GM18507 (cell line): Measurements from ENCODE around the gene B4GALNT2.
A peak's percentile ranks its signal among the peaks of the same experiment; 100 is the strongest.
"Not testable (repeated sequence)": the region's sequence is repeated elsewhere in the genome, so short reads cannot be mapped to it uniquely, and the experiment has no call there.

Source experiments
- DNase-seq: peaks from one replicate; pipeline ENCODE4 v3.0.0; 2011; ENCODE audit warnings: low read depth; ENCODE audit not compliant: insufficient read length; ENCODE audit errors: extremely low spot score
- FAIRE-seq: peaks from 2 replicates; lab custom pipeline; 2011; peaks lifted over from hg19 to GRCh38; lab: Jason Lieb, UNC

The B4GALNT2 gene

DNA sequence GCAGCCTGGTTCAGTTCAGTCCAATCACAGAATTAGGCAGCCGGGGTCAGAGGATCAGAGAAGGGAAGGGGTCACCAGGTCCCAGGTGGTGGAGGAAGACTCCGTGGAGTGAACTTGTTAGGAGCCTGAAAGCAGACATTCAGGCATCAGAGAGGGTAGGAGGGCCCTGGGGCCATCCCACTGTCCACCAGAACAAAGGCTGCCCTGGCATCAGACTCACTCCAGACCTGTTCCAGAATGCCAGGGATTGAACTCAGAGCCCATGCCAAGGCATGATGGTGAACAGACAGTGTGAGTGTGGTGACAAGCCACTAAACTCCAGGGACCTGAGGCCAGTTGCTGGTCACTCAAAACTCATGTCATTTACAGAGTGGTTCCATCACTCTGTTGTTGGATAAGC, 37.6 kb downstream of the B4GALNT2 start:
- FAIRE-seq (no peak), DNase-seq (no peak)

DNA sequence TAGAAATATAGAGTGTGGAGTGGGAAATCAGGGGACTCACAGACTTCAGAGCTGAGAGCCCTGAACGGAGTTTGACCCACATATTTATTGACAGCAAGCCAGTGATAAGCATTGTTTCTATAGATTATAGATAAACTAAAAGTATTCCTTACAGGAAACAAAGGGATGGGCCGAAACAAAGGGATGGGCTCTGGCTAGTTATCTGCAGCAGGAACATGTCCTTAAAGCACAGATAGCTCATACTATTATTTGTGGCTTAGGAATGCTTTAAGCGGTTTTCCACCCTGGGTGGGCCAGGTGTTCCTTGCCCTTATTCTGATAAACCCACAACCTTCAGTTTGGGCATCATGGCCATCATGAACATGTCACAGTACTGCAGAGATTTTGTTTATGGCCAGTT, 38.1 kb downstream of the B4GALNT2 start:
- not testable (repeated sequence) for FAIRE-seq

DNA sequence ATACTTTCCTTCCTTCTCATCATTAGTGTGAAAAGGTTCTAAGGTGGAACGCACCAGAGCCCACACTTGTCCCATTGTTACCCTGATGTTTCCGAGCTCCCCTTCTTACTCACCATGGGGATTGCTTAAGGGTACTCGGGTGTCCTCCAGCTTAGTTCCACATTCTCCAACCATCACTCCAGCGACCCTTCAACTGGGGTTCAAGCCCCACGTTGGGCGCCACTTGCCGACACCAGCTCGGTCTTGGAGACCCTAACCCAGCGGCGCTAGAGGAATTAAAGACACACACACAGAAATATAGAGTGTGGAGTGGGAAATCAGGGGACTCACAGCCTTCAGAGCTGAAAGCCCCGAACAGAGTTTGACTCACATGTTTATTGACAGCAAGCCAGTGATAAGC, 43.4 kb downstream of the B4GALNT2 start:
- not testable (repeated sequence) for FAIRE-seq, DNase-seq

More for the DNA sequence above, 38.1 kb downstream of the B4GALNT2 start:
- not testable (repeated sequence) for DNase-seq

DNA sequence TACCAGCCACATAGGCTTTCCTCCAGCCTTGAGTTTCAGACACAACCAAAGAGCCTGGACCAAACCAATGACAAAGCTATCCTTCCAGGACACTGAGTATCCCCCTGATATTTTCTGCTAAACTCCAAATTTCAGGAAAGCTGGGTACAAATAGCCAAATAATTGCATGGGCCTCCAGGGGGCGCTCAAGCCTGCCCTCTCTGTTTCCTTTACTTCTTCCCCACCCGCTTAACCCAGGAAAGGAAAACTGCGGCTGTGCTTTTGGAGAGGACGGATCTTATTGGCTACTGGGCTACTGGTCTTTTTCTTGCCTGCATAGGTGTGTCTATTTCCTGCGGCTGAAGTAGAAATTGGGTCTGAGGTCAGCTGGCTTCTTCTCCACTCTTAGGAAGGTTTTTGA, 47.7 kb downstream of the B4GALNT2 start:
- FAIRE-seq: peak; percentile 83
- DNase-seq: no peak

DNA sequence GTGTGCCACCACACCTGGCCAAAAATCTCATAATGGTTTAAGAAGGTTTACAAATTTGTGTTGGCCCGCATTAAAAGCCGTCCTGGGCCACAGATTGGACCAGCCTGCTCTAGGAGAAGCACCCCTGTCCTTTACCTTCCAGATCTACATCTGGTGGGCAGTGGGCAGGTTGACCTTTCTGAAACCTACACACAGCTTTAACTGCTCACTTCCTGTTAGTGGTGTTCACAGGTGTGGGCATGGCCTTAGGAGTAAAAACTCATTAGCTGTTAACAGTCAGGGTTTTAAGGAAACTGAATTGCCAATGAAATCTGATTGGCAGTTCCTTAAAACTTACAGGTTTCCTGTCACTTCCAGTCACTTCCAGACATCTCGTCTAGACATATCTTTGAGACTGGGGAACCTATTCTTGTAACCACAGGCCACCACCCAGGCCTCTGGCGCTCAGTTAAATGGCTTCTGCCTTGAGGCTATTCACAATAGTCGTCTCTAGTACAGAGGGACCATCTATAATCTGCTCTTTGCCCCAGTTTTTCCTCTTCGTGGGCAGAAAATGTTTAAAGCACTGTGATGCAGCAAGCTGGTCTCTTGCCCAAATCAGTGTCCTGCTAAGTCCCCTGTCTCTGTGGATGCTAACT, 48.5 kb downstream of the B4GALNT2 start:
- no peak for DNase-seq
- no peak for FAIRE-seq

DNA sequence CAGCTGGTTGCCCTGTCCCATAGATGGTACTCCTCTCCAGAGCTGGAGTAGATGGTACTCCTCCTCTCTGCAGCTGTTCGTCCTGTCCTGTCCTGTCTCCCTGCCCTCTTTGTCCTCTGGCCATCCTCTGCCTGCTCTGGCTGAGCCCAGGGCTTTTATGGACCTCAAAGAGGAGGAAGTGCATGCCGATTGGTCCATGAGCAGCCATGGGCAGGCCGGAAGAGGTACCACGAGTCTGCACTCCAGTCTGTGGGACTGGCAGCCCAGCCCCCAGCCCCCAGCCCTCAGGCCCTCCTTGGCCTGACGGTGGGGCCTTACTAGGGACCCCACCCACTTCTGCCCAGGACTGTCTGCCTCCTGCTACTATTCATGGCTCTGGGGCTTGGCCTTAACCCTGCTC, 50.8 kb downstream of the B4GALNT2 start:
- FAIRE-seq (no peak), DNase-seq (no peak)

DNA sequence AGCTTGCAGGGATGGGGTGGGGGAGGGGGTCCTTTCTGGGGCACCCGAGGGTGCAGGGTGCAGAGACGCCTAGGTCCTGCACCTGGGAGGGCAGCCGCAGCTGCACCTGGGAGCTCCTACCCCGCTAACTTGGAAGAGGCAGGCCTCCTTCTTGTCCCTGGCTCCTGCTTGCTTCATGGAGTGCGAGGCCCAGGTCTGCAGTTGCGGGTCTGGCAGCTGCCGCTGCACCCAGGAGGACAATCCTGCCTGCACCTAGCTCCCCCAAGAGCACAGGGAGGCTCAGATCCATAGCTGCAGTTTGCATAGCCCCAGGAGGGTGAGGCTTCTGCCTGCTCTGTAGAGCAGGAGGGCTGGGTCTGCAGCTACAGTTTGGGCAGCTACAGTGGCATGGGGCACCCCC, 51.2 kb downstream of the B4GALNT2 start:
- no peak for FAIRE-seq

DNA sequence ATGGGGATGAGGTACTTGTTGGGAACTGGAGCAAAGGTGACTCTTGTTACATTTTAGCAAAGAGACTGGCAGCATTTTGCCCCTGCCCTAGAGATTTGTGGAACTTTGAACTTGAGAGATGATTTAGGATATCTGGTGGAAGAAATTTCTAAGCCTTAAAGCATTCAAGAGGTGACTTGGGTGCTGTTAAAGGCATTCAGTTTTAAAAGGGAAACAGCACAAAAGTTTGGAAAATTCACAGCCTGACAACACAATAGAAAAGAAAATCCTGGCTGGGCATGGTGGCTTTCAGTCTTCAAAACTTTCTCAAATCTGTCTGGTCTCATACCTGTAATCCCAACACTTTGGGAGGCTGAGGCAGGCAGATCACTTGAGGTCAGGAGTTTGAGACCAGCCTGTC, 52.0 kb downstream of the B4GALNT2 start:
- not testable (repeated sequence) for FAIRE-seq

More for the DNA sequence above, 51.2 kb downstream of the B4GALNT2 start:
- no peak for DNase-seq

DNA sequence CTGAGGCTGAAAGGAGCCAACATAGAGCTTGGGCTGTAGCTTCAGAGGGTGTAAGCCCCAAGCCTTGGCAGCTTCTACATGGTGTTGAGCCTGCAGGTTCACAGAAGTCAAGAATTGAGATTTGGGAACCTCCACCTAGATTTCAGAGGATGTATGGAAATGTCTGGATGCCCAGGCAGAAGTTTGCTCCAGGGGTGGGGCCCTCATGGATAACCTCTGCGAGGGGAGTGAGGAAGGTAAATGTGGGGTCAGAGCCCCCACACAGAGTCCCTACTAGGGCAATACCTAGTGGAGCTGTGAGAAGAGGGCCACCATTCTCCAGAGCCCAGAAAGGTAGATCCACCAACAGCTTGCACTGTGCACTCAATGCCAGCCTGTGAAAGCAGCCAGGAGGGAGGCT, 52.8 kb downstream of the B4GALNT2 start:
- FAIRE-seq, DNase-seq: not testable (repeated sequence)

More for the DNA sequence above, 52.0 kb downstream of the B4GALNT2 start:
- not testable (repeated sequence) for DNase-seq

DNA sequence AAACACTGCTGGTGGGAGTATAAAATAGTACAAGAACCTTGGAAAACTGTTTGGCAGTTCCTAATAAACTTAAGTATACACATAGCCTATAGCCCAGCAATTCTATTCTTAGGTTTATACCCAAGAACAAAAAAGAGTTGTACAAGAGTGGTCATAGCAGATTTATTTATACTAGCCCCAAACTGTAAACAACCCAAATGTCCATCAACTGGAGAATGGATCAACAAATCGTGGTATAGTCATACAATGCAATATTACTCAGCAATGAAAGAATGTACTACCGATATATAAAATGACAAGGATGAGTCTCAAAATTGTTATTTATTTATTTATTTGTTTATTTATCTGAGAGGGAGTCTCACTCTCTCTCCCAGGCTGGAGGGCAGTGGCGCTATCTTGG, 54.7 kb downstream of the B4GALNT2 start:
- FAIRE-seq: no peak

DNA sequence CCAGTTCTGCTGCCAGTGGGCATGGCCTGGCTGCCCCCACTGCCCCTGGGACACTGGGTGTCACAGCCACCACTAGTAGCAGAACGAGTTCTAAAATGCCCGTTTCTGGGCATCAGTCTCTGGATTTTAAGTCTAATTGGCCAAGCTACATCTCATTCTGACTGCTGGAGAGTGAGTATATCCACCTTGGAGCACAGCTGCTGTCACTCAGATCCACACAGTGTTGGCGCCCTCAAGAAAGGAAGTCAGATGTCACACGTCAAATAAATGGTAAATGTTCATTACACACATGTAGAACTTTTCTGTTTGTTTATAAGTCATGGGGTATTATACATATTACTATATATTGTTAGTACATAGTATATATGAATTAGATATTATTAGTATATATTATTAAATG, 58.4 kb downstream of the B4GALNT2 start:
- no peak for FAIRE-seq
- no peak for DNase-seq

More for the DNA sequence above, 54.7 kb downstream of the B4GALNT2 start:
- DNase-seq: no peak

DNA sequence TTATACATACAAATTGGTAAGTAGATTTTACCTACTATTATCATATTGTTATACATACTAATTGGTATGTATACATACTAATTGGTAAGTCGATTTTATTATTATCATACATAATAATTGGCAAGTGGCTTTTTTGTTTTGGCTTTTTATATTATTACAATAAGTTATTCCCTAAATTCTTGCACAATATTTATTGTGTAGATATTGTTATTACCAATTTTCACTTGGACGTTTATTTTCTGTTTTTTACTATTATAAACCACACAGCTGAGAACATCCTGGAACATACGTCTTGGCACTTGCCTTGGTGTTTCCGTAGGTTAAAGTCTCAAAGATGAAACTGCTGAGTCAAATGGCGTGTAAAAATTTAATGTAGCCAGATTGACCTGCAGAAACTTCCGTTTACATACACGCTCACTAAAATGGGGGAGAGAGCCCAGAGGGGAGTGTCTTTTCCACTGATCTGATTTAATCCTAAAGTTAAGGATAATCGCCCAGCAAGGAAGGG, 58.9 kb downstream of the B4GALNT2 start:
- DNase-seq (no peak), FAIRE-seq (peak; percentile 76)

DNA sequence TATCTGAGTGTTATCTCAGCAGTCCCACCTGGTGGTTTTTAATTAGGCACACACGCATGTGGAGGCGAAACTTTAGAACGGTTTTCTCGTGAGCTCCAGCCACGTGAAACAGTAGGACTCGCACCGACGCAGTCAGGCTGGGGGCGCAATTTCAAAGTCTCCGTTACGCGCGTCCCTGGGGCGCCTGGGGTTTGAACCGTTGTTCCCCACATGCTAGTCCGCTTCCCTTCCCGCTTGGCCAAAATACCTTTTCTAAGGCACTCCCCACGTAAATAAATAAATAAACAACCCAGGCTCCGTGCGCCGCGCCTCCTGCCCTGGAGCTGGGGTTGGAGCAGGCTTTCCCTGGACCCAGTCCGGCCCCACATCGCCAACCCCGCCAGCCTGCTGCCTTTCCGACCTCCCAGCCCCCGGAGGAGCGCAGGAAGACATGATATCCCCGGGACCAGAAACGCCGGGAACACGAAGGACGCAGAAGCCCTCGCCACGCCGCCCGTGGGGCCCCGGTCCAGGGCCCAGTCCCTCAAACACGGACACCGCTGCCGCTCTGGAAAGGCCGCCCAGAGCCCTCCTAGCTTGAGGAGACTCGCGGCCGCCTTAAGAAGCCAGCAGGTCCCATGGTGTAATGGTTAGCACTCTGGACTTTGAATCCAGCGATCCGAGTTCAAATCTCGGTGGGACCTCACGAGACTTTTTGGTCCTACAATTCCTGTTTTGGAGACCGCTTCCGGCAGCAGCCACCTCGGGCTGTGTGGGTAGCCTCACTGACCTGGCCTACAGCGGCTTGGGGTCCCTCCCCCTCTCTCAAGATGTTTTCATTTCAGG, 59.6 kb downstream of the B4GALNT2 start:
- FAIRE-seq (no peak), DNase-seq (no peak)

DNA sequence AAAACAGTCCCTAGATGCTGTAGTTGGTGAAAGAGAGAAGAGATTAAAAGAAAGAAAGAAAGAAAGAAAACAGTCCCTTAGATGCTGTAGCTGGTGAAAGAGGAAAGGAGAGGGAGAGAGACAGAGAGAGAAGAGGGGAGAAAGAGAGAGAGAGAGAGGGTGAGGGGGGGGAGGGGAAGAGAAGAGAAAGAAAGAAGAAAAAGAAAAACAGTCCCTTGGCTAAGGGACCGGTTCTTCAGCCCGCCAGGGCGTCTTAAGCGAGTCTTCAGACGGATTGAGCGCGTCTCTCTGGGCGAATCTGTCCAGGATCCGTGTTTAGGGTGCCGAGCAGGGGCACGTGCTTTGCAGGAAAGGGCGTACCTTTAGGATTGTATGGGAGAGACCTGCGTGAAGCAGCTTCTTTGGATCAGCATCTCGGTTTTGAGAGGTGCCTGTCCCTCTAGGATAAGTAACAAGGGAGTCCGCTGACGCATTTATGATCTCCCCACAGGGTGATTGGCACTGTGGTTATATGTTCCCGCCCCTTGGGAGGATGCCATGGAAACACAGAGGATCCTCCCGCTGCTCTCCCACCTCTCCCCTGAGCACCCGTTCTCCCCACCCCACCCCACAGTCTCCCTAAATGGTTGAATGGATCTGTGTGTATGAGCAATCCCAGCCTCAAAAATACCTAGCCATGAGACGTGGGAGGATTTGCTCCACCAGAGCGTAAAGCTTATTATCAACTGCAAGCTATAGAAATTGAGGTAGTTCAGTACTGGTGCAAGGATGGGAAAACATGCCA, 61.1 kb downstream of the B4GALNT2 start:
- no peak for DNase-seq

DNA sequence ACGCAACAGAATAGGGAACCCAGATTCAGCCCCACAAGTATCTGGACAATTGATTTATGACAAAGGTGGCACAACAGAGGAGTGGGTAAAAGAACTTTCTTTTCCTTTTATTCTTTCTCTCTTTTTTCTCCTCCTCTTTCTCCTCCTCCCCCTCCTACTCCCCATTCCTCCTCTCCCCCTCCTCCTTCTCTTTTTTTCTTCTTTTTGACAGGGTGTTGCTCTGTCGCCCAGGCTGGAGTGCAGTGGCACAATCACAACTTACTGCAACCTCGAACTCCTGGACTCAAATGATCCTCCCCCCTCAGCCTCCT, 61.7 kb downstream of the B4GALNT2 start:
- DNase-seq: no peak
- FAIRE-seq: no peak

More for the DNA sequence above, 61.1 kb downstream of the B4GALNT2 start:
- peak; percentile 84 for FAIRE-seq

DNA sequence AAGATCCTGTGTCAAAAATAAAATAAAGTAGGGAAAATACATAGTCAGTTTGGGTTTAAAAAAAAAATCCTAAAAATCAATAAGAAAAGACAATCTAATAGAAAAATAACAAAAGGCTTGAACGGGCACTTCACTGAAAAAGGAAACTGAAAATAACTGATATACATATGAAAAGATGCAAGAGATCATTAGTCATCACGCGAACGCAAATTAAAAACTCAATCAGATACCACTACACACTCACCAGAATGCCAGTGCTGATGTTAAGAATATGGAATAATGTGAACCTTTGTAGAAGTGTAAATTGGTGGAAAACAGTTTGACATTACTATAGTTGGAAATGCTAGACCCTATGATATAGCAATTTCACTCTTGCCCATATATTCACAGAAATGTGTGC, 63.2 kb downstream of the B4GALNT2 start:
- FAIRE-seq (no peak), DNase-seq (no peak)

DNA sequence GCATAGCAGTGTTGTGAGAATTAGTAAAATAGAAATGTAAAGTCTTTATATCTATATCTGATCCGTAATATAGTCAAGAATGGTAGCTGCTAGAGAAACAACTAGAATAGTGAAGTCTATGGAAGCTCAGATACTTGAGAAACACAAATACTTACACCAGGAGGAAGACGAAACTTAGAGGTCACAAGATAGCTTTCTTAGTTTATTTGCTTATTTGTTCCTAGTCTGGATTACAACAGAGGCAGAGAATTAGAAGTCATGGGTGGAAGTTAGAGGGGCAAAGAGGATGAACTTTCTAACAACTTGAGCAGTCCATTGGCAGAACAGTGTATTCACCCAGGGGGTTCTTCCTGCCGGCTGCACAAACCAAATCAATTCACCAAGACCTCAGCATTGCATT, 64.0 kb downstream of the B4GALNT2 start:
- DNase-seq (no peak), FAIRE-seq (no peak)

DNA sequence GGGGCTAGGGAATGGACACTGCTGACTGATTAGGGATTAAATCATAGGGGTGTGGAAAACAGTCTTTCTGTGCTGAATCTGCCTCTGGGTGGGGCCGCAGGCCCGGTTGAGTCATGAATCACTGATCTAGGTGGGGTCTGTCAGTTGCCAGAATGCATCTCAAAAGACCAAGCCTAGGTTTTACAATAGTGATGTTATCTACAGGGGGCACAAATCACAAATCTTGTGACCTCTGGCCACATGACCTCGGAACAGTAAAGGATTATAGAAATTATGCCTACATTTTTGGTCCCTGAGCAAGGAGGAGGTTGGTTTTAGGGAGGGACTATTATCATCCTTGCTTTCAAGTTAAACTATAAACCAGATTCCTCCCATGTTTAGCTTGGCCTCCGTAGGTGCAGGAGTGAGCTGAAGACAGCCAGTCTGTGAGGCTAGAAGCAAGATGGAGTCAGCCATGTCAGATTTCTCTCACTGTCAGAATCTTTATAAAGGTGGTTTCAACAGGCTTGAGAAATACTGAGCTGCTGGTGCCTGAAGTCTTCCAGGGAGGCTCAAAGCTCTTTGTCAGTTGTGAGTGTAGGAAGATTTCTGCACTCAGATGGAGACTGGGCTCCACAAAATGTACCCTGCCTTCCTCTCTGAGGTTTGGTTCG, 64.9 kb downstream of the B4GALNT2 start:
- FAIRE-seq: no peak
- DNase-seq: no peak

DNA sequence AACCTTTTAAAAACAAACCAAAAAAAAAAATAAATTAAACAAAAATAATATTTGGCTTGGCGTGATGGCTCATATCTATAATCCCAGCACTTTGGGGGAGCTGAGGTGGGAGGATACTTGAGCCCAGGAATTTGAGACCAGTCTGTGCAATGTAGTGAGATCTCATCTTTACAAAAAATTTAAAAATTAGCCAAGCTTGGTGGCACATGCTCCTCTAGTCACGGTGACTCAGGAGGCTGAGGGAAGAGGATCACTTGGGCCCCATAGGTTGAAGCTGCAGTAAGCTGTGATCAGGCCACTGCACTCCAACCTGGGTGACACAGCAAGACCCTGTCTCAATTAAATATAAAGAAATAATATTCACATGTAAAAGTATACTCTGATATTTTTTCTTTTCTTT, 65.6 kb downstream of the B4GALNT2 start:
- DNase-seq: no peak
- no peak for FAIRE-seq
